Measurements from ENCODE around the gene GIT2.

DNA sequence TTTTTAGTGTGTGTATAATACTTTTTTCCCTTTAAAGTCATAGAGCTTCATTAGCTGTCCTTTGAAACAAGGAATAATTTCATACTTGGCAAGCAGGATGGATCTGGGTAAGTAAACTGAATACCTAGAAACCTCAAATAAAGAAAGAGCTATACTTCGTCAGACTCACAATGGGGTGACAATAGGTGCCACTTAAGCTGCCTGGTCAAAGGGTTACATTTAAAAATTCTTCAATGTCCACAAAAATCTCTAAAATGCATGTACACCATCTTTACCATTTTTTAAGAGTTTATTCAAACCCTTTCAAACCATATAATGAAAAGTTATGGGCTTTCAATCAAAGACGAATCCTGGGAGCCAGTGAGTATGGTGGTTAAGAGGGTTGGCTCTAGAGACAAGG, 3.1 kb downstream of the GIT2 start:
- TF ChIP-seq POLR2A (IDR thresholded peaks at IDR 0.05) (no peak), POLR2AphosphoS5 (IDR thresholded peaks at IDR 0.05) (no peak), EP300 (IDR thresholded peaks at IDR 0.05) (no peak)
- TF ChIP-seq, protein P1, sequence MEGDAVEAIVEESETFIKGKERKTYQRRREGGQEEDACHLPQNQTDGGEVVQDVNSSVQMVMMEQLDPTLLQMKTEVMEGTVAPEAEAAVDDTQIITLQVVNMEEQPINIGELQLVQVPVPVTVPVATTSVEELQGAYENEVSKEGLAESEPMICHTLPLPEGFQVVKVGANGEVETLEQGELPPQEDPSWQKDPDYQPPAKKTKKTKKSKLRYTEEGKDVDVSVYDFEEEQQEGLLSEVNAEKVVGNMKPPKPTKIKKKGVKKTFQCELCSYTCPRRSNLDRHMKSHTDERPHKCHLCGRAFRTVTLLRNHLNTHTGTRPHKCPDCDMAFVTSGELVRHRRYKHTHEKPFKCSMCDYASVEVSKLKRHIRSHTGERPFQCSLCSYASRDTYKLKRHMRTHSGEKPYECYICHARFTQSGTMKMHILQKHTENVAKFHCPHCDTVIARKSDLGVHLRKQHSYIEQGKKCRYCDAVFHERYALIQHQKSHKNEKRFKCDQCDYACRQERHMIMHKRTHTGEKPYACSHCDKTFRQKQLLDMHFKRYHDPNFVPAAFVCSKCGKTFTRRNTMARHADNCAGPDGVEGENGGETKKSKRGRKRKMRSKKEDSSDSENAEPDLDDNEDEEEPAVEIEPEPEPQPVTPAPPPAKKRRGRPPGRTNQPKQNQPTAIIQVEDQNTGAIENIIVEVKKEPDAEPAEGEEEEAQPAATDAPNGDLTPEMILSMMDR (IDR thresholded peaks at IDR 0.05): no peak
